ENCODE measurements around the gene PLXNB3.

DNA sequence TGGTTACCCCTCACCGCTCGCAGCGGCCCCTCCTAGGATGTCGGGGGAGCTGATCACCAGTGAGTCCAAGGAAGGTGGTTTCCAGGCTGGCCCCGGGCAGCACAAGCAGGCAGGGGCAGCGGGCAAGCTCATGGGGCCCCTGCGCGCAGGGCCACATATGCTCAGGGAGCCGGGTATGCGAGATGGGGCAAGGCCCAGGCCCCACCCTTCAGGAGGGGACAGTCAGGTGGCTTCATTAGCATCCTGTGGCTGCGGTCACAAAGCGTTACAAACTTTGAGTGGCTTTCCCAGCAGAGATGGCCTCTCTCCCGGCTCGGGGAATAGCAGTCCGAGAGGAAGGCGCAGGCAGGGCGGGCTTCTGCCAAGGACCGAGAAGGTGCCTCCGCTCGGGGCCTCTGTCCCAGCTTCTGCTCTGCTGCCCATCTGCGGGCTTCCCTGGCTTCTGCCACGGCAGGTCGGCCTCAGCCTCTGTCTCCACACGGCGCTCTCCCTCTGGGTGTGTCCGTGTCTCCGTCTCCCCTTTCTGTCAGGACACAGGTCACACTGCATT is 25.9 kb upstream of the PLXNB3 start:
- TF ChIP-seq, protein P1, sequence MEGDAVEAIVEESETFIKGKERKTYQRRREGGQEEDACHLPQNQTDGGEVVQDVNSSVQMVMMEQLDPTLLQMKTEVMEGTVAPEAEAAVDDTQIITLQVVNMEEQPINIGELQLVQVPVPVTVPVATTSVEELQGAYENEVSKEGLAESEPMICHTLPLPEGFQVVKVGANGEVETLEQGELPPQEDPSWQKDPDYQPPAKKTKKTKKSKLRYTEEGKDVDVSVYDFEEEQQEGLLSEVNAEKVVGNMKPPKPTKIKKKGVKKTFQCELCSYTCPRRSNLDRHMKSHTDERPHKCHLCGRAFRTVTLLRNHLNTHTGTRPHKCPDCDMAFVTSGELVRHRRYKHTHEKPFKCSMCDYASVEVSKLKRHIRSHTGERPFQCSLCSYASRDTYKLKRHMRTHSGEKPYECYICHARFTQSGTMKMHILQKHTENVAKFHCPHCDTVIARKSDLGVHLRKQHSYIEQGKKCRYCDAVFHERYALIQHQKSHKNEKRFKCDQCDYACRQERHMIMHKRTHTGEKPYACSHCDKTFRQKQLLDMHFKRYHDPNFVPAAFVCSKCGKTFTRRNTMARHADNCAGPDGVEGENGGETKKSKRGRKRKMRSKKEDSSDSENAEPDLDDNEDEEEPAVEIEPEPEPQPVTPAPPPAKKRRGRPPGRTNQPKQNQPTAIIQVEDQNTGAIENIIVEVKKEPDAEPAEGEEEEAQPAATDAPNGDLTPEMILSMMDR (IDR thresholded peaks at IDR 0.05; ENCODE audit: poor library complexity, severe bottlenecking), result no peak
- TF ChIP-seq EZH2 (IDR thresholded peaks at IDR 0.05; ENCODE audit: borderline replicate concordance, insufficient read depth, low read length, poor library complexity, severe bottlenecking) (no peak), POLR2AphosphoS5 (IDR thresholded peaks at IDR 0.05) (no peak), RAD21 (conservative IDR thresholded peaks at IDR 0.05) (no peak), EP300 (conservative IDR thresholded peaks at IDR 0.05; ENCODE audit: poor library complexity, severe bottlenecking) (no peak), TAF1 (IDR thresholded peaks at IDR 0.05; ENCODE audit: low read depth) (no peak), MXI1 (conservative IDR thresholded peaks at IDR 0.05; ENCODE audit: poor library complexity, severe bottlenecking) (no peak), SMC3 (conservative IDR thresholded peaks at IDR 0.05; ENCODE audit: poor library complexity) (no peak)
- TF ChIP-seq, protein P2, sequence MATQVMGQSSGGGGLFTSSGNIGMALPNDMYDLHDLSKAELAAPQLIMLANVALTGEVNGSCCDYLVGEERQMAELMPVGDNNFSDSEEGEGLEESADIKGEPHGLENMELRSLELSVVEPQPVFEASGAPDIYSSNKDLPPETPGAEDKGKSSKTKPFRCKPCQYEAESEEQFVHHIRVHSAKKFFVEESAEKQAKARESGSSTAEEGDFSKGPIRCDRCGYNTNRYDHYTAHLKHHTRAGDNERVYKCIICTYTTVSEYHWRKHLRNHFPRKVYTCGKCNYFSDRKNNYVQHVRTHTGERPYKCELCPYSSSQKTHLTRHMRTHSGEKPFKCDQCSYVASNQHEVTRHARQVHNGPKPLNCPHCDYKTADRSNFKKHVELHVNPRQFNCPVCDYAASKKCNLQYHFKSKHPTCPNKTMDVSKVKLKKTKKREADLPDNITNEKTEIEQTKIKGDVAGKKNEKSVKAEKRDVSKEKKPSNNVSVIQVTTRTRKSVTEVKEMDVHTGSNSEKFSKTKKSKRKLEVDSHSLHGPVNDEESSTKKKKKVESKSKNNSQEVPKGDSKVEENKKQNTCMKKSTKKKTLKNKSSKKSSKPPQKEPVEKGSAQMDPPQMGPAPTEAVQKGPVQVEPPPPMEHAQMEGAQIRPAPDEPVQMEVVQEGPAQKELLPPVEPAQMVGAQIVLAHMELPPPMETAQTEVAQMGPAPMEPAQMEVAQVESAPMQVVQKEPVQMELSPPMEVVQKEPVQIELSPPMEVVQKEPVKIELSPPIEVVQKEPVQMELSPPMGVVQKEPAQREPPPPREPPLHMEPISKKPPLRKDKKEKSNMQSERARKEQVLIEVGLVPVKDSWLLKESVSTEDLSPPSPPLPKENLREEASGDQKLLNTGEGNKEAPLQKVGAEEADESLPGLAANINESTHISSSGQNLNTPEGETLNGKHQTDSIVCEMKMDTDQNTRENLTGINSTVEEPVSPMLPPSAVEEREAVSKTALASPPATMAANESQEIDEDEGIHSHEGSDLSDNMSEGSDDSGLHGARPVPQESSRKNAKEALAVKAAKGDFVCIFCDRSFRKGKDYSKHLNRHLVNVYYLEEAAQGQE (IDR thresholded peaks at IDR 0.05; ENCODE audit: borderline replicate concordance), result no peak

Measured in neural cell (in vitro differentiated cells).